Stimulated activated CD8-positive, alpha-beta memory T cell treated with anti-CD3 and anti-CD28 coated beads, Interleukin-15, amount 100 ng/mL, for 48 hours (primary cell): ENCODE results near the gene DIDO1.
"Not testable (repeated sequence)": the region's sequence is repeated elsewhere in the genome, so short reads cannot be mapped to it uniquely, and the experiment has no call there.

Source experiments
- DNase-seq, 2 donors: peaks; one replicate each; pipeline ENCODE4 v3.0.0-alpha.2; 2020; ENCODE audit warnings: low read depth in 2 of 2

The DIDO1 gene

DNA sequence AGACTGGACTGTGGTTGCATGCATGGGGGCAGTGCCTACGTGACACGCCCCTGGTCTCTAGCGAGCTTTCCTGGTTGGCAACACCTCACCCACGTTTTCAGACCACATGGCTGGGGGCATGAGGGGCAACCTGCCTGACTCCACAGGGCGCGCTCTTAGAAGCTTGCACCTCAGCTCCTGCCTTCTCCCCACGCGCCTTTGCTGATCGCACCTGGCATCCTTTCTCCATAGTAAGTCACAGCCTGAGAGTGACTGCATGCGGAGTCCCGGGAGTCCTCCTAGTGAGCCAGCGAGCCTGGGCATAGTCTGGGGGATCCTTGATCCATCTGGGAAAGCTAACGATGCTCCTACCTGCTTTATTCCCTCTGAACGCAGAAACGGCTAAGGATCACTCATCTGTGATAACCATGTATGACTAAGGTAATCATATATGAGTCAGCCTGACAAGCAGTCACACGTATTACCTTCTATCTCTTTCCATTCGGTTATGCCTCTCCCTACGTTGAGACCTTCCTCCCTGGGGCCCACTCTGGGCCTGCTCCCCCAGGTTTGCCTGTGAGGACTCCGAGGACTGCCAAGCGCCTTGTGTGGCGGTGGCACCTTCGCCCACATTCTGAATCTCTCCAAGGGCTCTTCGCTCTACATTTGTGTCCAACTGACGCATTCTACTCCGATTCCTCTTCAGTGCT, 69.2 kb downstream of the DIDO1 start:
- DNase-seq, result no peak

DNA sequence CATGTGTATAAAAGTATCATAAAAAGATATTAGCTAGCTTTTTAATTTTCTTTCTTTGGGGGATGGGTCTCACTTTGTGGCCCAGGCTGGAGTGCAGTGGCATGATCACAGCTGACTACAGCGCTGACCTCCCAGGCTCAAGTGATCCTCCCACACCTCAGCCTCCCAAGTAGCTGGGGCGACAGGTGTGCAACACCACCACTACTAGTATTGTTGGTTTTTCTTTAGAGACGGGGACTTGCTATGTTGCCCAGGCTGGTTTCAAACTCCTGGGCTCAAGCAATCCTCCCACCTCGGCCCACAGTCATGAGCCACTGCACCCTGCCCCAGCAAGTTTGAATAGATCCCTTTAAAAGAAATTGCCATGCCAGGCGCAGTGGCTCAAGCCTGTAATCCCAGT, 71.2 kb downstream of the DIDO1 start:
- no peak for DNase-seq

DNA sequence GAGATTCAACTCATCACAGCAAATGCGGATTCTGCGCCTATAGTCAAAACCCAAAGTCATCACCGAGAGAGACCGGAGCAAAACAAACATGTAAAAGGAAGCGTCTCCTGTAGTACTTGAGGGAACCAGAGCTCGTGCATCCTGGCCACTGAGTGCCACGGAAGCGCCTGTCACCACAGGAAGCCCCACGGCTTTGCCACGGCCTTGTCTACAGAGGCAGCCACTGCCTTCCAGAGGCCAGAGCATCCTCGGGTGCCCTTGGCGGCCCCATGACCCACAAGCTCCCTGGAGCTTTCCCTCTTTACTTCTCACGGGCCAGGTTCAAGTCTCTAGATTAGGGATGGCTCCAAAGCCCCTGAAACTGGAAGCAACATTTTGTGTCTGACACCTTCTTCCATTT, 72.2 kb downstream of the DIDO1 start:
- no peak for DNase-seq

DNA sequence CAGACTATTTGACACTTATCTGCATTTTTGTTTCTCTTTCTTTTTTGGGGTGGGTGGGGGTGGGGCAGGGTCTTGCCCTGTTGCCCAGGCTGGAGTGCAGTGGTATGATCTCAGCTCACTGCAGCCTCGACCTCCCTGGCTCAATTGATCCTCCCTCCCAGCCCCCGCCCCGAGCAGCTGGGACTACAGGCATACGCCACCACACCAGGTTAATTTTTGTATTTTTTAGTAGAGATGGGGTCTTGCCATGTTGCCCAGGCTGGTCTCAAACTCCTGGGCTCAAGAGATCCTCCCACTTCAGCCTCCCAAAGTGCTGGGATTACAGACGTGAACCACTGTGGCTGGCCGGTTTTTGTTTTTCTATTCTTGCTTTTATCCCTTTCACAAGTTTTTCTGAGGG, 73.0 kb downstream of the DIDO1 start:
- DNase-seq, result not testable (repeated sequence)

DNA sequence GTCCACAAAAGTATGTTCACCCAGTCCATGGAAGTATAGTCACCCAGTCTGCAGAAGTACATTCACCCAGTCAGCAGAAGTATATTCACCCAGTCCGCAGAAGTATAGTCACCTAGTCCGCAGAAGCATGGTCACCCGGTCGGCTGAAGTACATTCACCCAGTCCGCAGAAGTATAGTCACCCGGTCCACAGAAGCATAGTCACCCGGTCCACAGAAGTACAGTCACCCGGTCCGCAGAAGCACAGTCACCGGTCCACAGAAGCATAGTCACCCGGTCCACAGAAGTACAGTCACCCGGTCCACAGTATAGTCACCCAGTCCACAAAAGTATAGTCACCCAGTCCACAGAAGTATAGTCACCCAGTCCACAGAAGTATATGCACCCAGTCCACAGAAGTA, 73.5 kb downstream of the DIDO1 start:
- no peak for DNase-seq

DNA sequence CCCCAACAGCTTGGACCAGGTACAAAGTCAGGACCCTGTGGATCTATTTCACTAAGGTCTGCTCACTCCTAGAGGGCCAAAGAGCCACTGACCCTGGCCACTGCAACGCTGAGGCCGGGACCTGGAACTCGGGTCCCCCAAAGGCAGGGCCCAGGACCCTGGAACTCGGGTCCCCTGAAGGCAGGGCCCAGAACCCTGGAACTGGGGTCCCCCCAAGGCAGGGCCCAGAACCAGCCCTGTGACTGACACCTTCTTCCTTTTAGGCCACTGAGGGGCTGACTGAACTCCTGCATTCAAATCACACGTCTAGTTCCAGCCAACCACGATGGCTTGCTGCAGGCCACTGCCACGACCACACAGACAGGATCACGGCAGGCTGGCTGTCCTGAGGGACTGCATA, 74.1 kb downstream of the DIDO1 start:
- no peak for DNase-seq

DNA sequence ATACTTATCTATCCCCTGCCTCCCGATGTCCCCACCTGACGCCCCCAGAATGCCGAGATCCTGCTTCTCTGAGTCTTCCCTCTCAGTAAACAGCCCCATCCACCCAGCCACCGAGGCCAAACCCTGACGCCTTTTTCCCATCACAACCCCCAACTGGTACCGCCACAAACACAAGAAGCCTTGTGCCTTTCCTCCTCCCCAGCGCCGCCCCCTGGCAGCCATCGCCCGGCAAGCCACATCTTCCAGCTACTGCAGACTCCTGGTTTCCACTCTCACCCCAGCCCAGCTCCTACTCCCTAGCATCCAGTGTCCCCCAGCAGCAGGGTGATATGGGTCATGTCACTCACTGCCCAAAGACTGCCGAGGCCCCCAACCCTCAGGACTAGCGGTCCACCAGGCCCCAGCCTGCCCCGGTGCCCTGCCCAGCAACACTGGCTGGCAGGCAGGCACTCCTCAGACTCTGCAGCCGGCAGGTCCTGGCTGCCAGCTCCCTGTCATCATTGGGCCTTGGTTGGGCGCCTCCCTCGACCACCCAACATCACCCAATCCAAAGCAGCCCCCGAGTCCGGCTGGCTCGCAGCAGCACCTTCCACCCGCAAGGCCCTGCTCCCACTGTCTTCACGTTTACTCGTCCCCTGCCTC, 75.9 kb downstream of the DIDO1 start:
- DNase-seq, result no peak

DNA sequence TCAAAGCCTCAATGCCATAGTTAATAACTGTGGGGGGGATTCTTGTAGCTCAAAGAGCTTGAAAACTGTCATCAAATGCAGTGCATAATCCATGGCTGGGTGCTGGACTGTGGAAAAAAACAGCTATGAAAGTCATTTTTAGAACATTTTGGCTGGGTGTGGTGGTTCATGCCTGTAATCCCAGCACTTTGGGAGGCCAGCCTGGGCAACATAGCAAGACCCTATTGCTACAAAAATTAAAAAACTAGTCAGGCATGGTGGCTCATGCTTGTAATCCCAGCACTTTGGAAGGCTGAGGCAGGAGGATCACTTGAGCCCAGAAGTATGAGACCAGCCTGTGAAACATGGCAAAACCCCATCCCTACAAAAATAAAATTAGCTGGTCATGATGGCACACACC, 76.9 kb downstream of the DIDO1 start:
- no peak for DNase-seq

DNA sequence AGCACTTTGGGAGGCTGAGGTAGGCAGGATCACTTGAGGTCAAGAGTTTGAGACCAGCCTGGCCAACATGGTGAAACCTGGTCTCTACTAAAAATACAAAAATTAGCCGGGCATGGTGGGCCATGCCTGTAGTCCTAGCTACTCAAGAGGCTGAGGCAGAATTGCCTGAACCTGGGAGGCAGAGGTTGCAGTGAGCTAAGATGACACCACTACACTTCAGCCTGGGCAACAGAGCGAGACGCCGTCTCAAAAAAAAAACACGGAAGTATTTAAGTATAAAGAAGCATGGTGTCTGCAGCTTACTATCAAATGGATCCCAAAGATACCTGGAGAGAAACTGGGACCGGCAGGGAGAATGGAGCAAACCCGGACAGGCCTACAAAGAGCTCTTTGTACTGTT, 77.4 kb downstream of the DIDO1 start:
- DNase-seq, result not testable (repeated sequence)

DNA sequence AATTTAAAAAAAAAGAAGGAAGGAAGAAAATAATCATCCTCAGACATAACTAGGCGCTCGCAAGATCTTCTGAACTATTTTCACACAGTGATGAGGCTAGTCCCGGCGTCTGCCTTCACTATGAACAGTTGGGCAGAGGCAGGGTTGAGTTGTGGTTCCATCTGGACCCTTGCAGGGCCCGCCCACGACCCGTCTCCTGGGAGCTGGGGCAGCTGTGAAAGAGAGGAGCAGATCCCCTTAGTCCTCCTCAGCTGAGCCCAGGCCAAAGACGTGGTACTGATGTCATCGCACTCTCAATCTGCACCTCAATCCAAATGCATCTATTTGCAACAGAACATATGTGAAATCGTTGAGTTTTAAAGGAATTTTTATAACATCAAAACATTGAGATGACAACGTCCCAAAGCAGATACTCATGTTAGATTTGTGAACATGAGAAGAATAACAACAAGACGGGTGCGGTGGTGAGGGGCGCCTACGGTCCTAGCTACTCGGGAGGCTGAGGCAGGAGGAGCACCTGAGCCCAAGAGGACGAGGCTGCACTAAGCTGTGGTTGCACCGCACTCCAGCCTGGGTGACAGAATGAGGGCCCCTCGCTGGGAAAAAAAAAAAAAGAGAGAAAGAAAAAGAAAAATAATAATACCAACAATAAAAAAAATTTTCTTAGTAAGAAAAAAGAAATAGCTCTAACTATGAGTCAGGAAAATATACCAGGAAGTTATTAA, 80.0 kb downstream of the DIDO1 start:
- DNase-seq, result no peak

DNA sequence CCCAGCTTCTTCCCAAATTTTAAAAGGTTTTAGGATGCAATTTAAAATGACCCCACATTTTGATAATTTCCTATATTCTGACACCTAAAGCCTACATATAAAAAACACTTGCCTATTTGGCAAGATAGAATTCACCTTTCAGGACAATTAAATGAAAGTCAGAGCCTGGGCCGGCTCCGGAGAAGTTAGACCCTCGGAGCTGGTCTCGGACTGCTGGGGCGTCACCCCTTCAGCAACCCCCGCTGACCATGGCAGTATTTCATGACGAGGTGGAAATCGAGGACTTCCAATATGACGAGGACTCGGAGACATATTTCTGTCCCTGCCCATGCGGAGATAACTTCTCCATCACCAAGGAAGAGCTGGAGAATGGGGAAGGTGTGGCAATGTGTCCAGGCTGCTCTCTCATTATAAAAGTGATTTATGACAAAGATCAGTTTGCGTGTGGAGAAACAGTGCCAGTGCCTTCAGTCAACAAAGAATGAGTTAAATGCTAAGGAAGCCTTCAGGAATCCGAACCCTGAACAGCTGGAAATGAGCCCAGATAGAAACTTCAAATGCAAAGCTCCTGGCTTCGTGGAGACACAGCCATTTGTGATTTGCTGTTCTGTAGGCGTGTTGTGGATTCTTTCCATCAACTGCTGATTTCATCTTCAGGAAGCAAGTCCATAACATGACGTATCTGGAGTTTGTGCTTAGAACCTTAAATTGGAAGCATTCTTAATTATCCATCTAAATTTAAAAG, 80.7 kb downstream of the DIDO1 start:
- DNase-seq, result no peak

DNA sequence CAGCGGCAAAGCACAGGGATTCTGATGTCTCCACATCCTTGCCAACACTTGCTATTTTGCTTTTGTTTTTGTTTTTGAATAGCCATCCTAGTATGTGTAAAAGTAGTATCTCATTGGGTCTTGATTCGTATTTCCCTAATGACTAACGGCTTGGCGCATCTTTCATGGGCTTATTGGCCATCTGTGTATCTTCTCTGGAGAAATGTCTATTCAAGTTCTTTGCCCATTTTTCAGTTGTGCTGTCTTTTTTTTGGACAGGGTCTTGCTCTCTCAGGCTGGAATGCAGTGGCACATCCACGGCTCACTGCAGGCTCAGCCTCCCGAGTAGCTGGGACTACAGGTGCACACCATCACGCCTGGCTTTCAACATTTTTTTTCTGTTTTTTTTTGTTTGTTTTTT, 82.1 kb downstream of the DIDO1 start:
- no peak for DNase-seq

DNA sequence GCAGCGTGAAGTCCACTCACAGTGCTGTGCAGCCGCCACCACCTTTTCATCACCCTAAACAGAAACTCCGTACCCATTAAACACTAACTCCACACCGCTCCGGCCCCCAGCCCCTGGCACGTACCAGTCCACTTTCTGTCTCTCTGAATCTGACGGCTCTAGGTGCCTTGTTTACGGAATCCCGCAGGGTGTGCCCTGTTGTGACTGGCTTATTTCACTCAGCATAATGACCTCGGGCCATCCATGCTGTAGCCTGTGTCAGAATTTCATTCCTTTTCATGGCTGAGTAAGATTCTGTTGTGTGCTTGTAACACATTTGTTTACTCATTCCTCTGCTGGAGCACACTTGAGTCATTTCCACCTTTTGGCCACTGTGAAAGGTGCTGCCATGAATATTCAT, 82.6 kb downstream of the DIDO1 start:
- no peak for DNase-seq

DNA sequence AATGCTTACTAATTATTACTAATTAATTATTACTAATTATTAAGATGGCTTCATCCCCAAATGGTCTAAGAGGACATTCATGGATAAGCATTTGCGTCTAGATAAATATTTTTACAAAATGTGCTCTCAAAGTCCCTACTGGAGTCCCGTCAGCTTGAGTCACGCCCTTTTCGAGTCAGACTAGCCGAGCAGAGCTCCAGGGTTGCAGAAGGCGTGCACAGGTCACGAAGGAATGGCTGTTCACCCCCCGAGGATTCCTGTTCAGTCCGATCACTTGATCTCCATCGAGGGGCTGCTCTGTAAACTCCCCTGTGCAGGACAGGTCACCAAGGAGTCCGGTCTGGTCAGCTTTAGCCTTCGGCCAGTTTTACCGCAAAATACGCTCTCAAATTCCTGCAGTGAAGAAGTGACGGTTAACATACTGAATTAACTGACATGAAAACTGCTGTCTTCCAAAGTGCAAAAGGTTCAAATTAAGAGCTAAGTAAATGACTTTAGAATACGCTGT, 84.5 kb downstream of the DIDO1 start:
- DNase-seq, result no peak

DNA sequence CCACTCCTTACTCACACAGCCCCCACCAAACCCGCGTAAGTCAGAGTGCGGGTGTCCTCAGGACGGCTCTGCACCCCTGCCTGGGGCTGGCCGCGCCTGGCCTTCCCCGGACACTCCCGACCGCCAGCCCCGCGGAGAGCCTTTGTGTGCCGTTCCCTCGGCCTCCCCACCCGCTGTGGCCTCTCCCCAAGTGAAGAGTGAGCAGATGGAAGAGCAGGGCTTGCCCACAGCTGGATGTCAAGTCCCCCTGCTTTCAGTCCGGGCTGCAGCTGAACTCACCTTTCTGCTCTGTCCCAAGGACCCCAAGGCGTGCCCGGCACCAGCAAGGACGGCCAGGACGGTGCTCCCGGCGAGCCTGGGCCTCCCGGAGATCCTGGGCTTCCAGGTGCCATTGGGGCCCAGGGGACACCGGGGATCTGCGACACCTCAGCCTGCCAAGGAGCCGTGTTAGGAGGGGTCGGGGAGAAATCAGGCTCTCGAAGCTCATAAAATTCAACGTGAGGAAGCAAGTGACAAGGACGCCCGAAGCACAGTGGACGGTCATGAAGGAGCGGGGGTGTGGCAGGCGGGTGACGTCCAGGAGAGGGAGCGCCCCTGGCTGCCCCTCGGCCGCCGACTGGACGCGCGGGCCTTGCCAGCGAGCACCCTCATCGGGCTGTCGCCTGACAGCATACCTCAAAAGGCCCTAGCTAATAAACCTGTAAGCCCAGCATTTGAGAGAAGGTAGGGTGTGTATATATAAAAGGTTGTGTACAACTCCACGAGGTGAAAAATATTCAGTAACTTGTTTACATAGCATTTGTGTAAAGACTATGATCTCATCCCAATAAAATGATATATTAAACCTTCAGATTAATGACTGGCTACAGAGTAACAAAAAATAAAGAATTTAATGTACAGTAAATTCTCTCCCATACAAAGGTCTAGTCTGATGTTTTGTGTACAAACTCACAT, 85.8 kb downstream of the DIDO1 start:
- DNase-seq, result no peak

DNA sequence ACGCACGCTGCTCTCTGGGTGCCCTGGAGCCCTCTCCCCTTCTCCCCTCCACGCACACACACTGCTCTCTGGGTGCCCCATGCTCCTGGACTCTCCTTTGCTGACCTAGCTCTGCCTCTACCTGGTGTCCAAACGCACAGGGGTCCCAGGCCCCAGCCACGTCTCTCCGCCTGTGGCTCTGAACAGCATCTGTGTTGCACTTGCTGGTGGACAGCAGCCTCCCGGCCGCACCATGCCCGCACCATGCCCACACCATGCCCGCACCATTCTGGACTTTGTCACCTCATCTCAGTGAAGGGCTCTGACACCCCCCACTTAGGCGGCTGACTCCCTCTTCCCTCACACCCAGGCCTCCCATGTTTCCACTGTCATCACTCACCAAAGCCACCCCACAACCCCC, 86.5 kb downstream of the DIDO1 start:
- DNase-seq, result no peak

DNA sequence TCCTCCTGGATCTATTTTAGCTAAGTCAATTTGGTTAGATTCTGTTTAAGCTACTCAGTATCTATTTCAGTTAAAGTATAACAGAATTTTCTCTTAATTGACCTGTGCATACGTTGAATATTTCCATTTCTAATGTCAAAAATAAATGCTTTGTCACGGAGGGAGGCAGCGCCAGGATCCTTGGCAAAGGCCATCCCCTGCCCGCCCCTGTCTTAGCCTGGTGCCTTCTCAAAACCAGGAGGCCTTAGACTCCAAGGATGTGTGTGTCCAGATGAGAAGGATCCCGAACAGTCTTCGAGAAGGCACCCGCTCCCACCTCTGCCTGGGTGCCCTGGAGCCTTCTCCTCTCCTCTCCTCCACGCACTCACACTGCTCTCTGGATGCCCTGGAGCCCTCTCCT, 87.0 kb downstream of the DIDO1 start:
- DNase-seq, result no peak

DNA sequence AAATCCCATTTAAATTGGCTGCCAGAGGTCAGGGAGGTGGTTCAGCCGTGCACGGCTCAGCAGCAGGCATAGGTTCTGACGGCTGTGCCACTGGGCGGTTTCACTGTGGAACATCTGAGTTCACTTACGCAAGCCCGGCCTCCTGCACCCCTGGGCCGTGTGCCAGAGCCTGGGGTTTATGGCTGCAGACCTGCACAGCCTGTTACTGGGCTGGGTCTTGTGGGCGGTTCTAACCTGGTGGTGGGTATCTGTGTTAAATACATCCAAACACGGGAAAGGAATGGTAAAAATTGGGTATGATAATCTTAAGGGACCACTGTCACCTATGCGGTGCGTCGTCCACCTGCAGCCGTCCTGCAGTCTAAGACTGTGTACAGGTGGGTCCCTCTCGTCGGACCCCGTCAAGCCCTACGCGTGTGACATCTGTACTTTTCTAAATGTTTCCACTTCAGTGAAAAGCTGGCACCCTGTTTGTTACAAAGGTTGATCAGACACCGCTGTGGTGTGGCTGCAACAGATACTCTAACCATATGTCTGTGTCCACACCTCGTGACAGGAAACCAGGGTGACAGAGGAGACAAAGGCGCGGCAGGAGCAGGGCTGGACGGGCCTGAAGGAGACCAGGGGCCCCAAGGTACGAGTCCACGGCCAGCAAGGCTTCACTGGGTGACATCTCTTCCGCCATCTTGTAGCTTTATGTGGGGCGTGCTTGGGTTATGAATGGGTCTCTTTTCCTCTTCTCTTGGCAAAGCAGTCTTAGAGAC, 88.0 kb downstream of the DIDO1 start:
- DNase-seq, result no peak

DNA sequence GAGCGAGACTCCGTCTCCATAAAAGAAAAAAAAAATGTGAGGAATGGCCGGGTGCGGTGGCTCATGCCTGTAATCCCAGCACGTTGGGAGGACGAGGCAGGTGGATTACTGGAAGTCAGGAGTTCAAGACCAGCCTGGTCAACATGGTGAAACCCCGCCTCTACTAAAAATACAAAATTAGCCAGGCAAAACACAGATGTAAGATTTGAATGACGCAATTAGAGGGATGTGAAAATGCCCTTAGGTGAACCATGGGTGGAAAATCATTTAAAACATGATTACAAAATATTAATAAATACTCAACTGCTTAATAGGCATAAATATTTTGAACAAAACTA, 88.5 kb downstream of the DIDO1 start:
- DNase-seq, result no peak

DNA sequence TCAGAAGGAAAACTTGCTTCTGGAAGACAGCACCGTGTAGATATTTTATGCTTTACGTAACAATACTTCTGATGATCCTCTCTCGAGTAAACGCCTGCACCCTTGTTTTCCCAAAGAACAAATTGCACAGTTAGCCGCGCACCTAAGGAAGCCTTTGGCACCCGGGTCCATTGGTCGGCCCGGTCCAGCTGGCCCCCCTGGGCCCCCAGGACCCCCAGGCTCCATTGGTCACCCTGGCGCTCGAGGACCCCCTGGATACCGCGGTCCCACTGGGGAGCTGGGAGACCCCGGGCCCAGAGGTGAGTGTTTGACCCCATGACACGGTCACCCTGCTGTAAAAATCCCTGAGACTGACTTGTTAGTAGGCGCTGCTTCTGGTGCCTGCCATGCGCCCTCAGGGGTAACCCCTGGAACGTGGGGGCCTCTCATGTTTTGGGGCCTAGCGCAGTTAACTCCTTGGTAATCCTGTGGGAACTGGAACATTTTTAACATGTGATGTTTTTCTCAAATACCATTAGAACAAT, 89.3 kb downstream of the DIDO1 start:
- DNase-seq, result no peak
